Tibial artery (tissue), 4 donors: ENCODE results near the gene MND1.

Experiments used
- DNase-seq, 2 donors: peaks; one replicate each; pipeline ENCODE4 v3.0.0-alpha.2; 2019
- H3K27ac ChIP-seq, 2 donors: fragments of 200-600 bp; sonication (generic) in 1 of 2; 1 replicate in 1 of 2; 2 replicates in 1 of 2; pipeline ENCODE4 v1.5.1; 2018 to 2019; ENCODE audit warnings: mild to moderate bottlenecking in 1 of 2
- H3K27me3 ChIP-seq, 2 donors: fragments of 200-600 bp; sonication (generic) in 1 of 2; one replicate each; pipeline versions ENCODE4 v1.5.1 to v1.6.0; 2016 to 2019
- H3K36me3 ChIP-seq, 3 donors: fragments of 200-600 bp; sonication (generic) in 2 of 3; one replicate each; pipeline ENCODE4 v1.5.1; 2016 to 2019; ENCODE audit warnings: mild to moderate bottlenecking in 2 of 3
- H3K4me1 ChIP-seq, 4 donors: fragments of 200-600 bp; sonication (generic) in 2 of 4; 1 replicate in 3 of 4; 2 replicates in 1 of 4; pipeline ENCODE4 v1.5.1; 2016 to 2019
- H3K4me3 ChIP-seq, 2 donors: fragments of 200-600 bp; sonication (generic) in 1 of 2; 1 replicate in 1 of 2; 2 replicates in 1 of 2; pipeline ENCODE4 v1.5.1; 2018 to 2019; ENCODE audit warnings: mild to moderate bottlenecking in 2 of 2
- H3K9me3 ChIP-seq, 3 donors: fragments of 200-600 bp; sonication (generic) in 1 of 3; one replicate each; pipeline ENCODE4 v1.5.1; 2016 to 2019
- intact Hi-C: fragments of 100-400 bp; cut with DNase I; formaldehyde crosslinking; loops from one replicate; pipeline ENCODE4 v1.15.0; 2023; ENCODE audit warnings: low total_unique reads
- TF ChIP-seq, protein P1 (sequence below), 2 experiments: fragments of 200-600 bp in 1 of 2; fragments of 450-650 bp in 1 of 2; IDR thresholded peaks; one replicate each; pipeline ENCODE4 v1.5.1; 2017 to 2019; ENCODE audit warnings: antibody characterized with exemption in 2 of 2, mild to moderate bottlenecking in 1 of 2, moderate library complexity in 1 of 2

The MND1 gene

DNA sequence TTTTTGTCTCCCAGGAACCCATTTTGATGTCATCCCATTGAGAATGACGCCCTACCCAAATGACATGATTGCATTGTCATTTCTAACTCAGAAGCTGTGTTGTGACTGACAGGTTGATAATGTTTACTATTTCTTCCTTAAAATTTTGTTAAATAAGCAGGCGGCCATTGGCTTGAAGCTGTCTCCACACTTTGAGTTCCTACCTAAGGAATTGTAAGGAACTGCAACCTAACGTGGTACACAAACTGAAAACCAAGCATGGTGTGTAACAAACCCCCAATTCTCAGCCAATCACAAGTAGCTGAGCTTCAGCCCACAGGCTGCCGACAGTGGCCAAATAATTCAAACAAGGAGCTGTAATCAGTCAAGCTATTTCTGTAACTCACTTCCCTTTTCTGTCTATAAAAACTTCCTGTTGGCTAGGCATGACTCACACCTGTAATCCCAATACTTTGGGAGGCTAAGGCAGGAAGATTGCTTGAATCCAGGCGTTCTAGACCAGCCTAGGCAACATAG lies 2.9 kb upstream of the MND1 start:
- H3K36me3 ChIP-seq = no peaks in the 10 kb centered on the region
- no peak overlapping the region for H3K4me3 ChIP-seq
- no peak overlapping the region for H3K27ac ChIP-seq
- no peaks in the 10 kb centered on the region for H3K27me3 ChIP-seq
- no peak for DNase-seq
- no peaks in the 10 kb centered on the region for H3K9me3 ChIP-seq
- H3K4me1 ChIP-seq = peaks cover 0 to 15% (median 0%) of the 10 kb centered on the region in 4 donors
- TF ChIP-seq, protein P1, sequence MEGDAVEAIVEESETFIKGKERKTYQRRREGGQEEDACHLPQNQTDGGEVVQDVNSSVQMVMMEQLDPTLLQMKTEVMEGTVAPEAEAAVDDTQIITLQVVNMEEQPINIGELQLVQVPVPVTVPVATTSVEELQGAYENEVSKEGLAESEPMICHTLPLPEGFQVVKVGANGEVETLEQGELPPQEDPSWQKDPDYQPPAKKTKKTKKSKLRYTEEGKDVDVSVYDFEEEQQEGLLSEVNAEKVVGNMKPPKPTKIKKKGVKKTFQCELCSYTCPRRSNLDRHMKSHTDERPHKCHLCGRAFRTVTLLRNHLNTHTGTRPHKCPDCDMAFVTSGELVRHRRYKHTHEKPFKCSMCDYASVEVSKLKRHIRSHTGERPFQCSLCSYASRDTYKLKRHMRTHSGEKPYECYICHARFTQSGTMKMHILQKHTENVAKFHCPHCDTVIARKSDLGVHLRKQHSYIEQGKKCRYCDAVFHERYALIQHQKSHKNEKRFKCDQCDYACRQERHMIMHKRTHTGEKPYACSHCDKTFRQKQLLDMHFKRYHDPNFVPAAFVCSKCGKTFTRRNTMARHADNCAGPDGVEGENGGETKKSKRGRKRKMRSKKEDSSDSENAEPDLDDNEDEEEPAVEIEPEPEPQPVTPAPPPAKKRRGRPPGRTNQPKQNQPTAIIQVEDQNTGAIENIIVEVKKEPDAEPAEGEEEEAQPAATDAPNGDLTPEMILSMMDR (IDR thresholded peaks at IDR 0.05) = no peak
- intact Hi-C loops = loop anchor here (5.0 to 10.0 kb wide), 2 partner anchors 121 to 303 kb away; no protein-coding TSS in a partner anchor

DNA sequence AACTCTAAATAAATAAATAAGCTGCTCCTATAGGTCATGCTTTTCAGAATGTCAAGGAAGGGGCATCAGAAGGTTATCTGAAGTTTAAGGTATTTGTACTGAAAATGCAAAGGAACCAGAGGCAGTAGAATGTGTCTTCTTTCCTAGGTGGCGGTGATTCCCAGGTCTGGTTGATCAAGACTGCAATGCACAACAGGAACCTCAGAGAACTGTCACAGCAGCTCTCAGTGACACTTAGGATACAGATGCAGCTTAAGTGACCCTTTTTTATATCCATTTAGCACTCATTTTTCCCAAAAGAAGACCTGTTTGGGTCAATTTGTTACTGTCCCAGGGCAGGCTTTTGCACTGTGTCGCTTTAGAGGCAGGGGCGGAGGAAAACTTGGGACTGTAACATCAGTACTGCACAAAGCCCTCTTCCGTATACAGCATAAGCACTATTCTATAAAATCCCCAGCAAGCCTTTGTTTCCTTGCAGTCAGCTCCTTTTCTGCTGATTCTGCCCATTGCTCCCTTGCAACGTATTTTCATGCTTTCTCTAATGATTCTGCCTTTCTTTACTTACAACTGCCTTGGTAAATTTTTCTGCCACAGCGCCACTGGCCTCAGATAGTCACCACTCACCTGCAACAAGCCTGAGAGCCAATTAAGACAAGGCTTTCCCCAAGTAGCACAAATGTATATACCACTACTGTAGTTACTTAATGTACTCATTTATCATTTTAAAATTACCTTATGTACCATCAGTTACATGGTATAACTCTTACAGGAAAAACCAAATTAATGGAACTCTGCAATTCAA lies 1.5 kb upstream of the MND1 start:
- H3K27ac ChIP-seq = no peak overlapping the region
- no peak overlapping the region for H3K4me3 ChIP-seq
- TF ChIP-seq, protein P1 (IDR thresholded peaks at IDR 0.05) = no peak
- no peak for DNase-seq
- intact Hi-C loops = loop anchor here (5.0 to 10.0 kb wide), 2 partner anchors 119 to 302 kb away; no protein-coding TSS in a partner anchor
- H3K27me3 ChIP-seq = no peaks in the 10 kb centered on the region
- no peaks in the 10 kb centered on the region for H3K36me3 ChIP-seq
- H3K9me3 ChIP-seq = no peaks in the 10 kb centered on the region
- H3K4me1 ChIP-seq = peaks cover 0 to 28% (median 0%) of the 10 kb centered on the region in 4 donors

DNA sequence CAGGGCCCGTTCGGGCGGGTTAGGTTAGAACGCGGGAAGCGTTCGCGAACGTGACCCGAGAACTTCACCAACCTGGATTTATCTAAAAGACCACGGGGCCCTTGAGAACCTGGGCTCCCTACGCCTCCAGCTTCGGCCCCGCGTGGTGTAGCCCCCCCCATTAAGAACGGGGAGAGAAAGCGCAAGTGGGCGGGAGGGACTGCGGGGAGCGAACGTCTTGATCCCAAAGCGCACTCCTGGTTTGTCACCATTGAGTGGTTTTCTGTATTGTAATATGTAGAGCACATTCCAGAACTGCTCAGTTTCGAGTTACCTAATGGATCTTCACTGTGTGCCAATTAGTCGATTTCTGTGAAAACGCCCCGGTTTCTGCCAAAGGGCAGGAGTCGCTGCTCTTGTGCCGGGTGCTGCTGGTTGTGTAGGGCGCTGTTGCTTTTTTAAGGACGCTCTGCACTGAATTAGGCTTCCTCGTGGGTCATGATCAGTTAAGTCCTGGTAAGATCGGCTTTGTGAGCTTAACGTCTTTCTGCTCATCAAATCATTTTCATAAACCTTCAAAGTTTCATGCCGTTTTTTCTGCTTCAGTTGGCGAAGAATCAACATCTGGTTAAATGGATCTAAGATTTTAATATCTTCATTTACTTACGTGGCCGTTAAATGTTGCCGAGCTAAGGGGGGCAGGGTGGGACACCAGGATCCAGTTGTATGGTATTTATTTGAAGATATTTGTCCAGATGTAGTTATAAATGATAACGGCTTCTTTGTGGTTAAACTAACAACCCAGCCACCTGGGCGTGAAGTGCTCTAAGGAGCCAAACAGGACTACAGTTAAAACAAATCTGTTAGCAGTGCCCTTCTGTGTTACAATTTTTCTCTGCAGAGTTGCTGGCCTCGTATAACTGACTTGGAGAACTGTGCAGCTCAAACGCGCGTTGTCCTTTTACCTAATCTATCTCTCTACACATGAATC lies 809 bp downstream of the MND1 start:
- Histone ChIP-seq H3K36me3 (no peaks in the 10 kb centered on the region), H3K9me3 (no peaks in the 10 kb centered on the region), H3K4me3 (peak overlapping the region; percentile 77 to 81), H3K27ac (peak overlapping the region; percentile 23 to 50), H3K27me3 (no peaks in the 10 kb centered on the region), H3K4me1 (peaks cover 0 to 30% (median 0%) of the 10 kb centered on the region in 4 donors)
- DNase-seq = peak; percentile 23 to 72
- TF ChIP-seq, protein P1 (IDR thresholded peaks at IDR 0.05) = no peak
- intact Hi-C loops = loop anchor here (2.0 to 10.0 kb wide), 3 partner anchors 230 to 406 kb away; no protein-coding TSS in a partner anchor

DNA sequence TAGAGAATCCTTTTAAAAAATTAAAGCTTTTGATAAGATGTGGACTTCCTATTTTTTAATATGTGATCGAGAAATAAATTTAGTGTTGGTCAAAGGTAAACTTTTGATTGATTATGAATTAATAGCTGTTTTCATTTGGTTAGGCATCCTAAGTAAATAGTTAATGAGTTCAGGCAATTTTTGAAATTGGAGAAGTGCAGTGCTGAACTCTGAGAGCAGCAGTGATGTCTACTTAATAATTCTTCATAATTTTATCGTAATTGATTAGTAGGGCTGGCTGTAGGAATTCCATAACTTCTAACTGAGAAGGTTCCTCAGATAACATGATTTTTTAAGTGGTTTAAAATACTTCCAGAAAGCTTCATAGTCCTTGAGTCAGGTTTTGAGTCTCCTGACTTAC lies 1.5 kb downstream of the MND1 start:
- H3K4me3 ChIP-seq = peak overlapping the region; percentile 77 to 81
- TF ChIP-seq, protein P1 (IDR thresholded peaks at IDR 0.05) = no peak
- peak overlapping the region in 1 of 2 donors; percentile 50 for H3K27ac ChIP-seq
- H3K4me1 ChIP-seq = peaks cover 0 to 30% (median 0%) of the 10 kb centered on the region in 4 donors
- intact Hi-C loops = loop anchor here (10.0 kb wide), 1 partner anchor 299 kb away; no protein-coding TSS in a partner anchor
- no peak for DNase-seq
- H3K9me3 ChIP-seq = no peaks in the 10 kb centered on the region
- no peaks in the 10 kb centered on the region for H3K36me3 ChIP-seq
- H3K27me3 ChIP-seq = no peaks in the 10 kb centered on the region

DNA sequence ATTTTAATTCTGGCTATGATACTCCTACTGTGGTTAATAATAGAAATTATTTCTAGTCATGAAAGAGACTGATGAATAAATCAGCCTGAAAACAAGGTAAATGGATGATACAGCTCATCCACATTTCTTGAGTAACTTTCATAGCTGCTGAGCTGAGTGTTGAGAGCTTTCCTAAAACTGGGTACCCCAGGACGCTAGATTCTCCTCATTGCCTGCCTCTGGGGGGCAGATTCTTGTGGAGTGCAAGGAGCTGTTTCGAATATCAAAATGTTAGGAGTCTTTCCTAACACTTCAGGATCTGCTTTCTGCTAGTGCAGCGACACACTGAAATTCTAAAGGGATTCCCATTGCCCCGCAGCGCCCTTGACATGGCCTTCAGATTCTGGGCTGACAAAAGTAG lies 2.1 kb downstream of the MND1 start:
- intact Hi-C loops = loop anchor here (10.0 kb wide), 1 partner anchor 298 kb away; no protein-coding TSS in a partner anchor

More for the DNA sequence above, 2.1 kb downstream of the MND1 start:
- Histone ChIP-seq H3K36me3 (no peaks in the 10 kb centered on the region), H3K27me3 (no peaks in the 10 kb centered on the region), H3K4me3 (no peak overlapping the region), H3K9me3 (no peaks in the 10 kb centered on the region), H3K4me1 (peaks cover 0 to 30% (median 0%) of the 10 kb centered on the region in 4 donors), H3K27ac (no peak overlapping the region)
- DNase-seq = no peak
- TF ChIP-seq, protein P1 (IDR thresholded peaks at IDR 0.05) = no peak
